GM11168 (cell line): ENCODE measurements around the gene SLC25A15.
"Not testable (repeated sequence)": the region's sequence is repeated elsewhere in the genome, so short reads cannot be mapped to it uniquely, and the experiment has no call there.

Experiments
- in situ Hi-C: fragments of 300-500 bp; cut with MboI; formaldehyde crosslinking; loops from one replicate; pipeline ENCODE4 v1.12.0; 2022; ENCODE audit warnings: low sequenced_read_pairs; ENCODE audit not compliant: unreplicated experiment

SLC25A15 gene

GRCh38 chr13:40780822-40781401 is 8.5 kb upstream of the SLC25A15 start:
- in situ Hi-C loops, result no loop called here

GRCh38 chr13:40781717-40782116 is 7.7 kb upstream of the SLC25A15 start:
- in situ Hi-C loops, result no loop called here

GRCh38 chr13:40782971-40783370 is 6.4 kb upstream of the SLC25A15 start:
- in situ Hi-C loops, result not testable (repeated sequence)

GRCh38 chr13:40784540-40784939 is 4.9 kb upstream of the SLC25A15 start:
- in situ Hi-C loops, result no loop called here

GRCh38 chr13:40786568-40786996 is 2.8 kb upstream of the SLC25A15 start:
- in situ Hi-C loops, result no loop called here

- in situ Hi-C loops, result no loop called here
Observed at GRCh38 chr13:40787062-40787461, 2.3 kb upstream of the SLC25A15 start.

- in situ Hi-C loops, result not testable (repeated sequence)
Observed at GRCh38 chr13:40788540-40789274, 704 bp upstream of the SLC25A15 start.

- in situ Hi-C loops, result no loop called here
Observed at GRCh38 chr13:40790154-40790616, 774 bp downstream of the SLC25A15 start.

- in situ Hi-C loops, result no loop called here
Observed at GRCh38 chr13:40792284-40793051, 3.1 kb downstream of the SLC25A15 start.

GRCh38 chr13:40793339-40793738 is 3.9 kb downstream of the SLC25A15 start:
- in situ Hi-C loops, result no loop called here

- in situ Hi-C loops, result no loop called here
Observed at GRCh38 chr13:40794414-40795368, 5.3 kb downstream of the SLC25A15 start.

- in situ Hi-C loops, result no loop called here
Observed at GRCh38 chr13:40796649-40797048, 7.2 kb downstream of the SLC25A15 start.

GRCh38 chr13:40798380-40798779 is 9.0 kb downstream of the SLC25A15 start:
- in situ Hi-C loops, result no loop called here

GRCh38 chr13:40799508-40799907 is 10.1 kb downstream of the SLC25A15 start:
- in situ Hi-C loops, result no loop called here

- in situ Hi-C loops, result no loop called here
Observed at GRCh38 chr13:40800559-40800958, 11.1 kb downstream of the SLC25A15 start.

- in situ Hi-C loops, result no loop called here
Observed at GRCh38 chr13:40801255-40802217, 12.1 kb downstream of the SLC25A15 start.

- in situ Hi-C loops, result no loop called here
Observed at GRCh38 chr13:40803316-40803715, 13.9 kb downstream of the SLC25A15 start.

- in situ Hi-C loops, result no loop called here
Observed at GRCh38 chr13:40806241-40806640, 16.8 kb downstream of the SLC25A15 start.

GRCh38 chr13:40809471-40809870 is 20.1 kb downstream of the SLC25A15 start:
- in situ Hi-C loops, result no loop called here
